CD4-positive, alpha-beta T cell treated with Interleukin-4 for 1 hour (primary cell): ENCODE results near the gene BTNL2.
"Not testable (repeated sequence)": the region's sequence is repeated elsewhere in the genome, so short reads cannot be mapped to it uniquely, and the experiment has no call there.

ENCODE experiments used
- DNase-seq, 2 donors: peaks; one replicate each; pipeline ENCODE4 v3.0.0-alpha.2; 2020 to 2022

BTNL2 gene

DNA sequence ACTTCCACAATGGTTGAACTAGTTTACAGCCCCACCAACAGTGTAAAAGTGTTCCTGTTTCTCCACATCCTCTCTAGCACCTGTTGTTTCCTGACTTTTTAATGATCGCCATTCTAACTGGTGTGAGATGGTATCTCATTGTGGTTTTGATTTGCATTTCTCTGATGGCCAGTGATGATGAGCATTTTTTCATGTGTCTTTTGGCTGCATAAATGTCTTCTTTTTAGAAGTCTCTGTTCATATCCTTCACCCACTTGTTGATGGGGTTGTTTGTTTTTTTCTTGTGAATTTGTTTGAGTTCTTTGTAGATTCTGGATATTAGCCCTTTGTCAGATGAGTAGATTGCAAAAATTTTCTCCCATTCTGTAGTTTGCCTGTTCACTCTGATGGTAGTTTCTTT lies 47.8 kb downstream of the BTNL2 start:
- not testable (repeated sequence) for DNase-seq

DNA sequence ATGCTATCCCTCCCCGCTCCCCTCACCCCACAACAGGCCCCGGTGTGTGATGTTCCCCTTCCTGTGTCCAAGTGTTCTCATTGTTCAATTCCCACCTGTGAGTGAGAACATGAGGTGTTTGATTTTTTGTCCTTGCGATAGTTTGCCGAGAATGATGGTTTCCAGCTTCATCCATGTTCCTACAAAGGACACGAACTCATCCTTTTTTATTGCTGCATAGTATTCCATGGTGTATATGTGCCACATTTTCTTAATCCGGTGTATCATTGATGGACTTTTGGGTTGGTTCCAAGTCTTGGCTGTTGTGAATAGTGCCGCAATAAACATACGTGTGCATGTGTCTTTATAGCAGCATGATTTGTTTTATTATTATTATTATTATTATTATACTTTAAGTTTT lies 48.4 kb downstream of the BTNL2 start:
- DNase-seq = not testable (repeated sequence)

DNA sequence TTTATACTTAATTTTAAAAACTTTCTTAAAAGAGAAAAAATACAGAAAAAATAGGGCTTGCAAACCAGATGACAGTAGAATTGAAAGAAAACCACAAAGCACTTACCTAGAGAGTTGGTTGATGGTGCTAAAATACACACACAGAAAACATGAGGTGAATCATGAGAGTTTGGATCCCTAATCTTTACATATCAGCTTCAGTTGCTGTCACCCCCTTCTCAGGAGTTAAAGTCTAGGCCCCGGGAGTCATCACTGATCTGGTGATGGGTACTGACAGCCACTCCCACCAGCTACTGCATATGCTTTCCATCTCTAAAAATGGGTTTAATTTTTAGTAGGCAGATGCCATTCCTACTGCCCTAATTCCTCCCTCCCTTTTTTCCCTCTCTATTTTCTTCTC lies 52.0 kb downstream of the BTNL2 start:
- no peak for DNase-seq

GRCh38 chr6:32353348-32353747 lies 53.6 kb downstream of the BTNL2 start:
- DNase-seq = no peak
